ENCODE measurements around the gene CNDP2.

CNDP2 gene

GRCh38 chr18:74495581-74496507, at the start of gene CNDP2:
Gene CNDP2, plus strand, starts transcription at chr18:74496363. Its CDS starts 3,611 bp downstream, at chr18:74499974.
- CTCF ChIA-PET = interaction anchor here (0.9 to 6.6 kb wide), 6 partner anchors 56 to 432 kb away, joined by 3 to 173 read pairs (median 4); no protein-coding TSS in a partner anchor
- H3K9me3 Mint-ChIP-seq = no peaks in the 10 kb centered on the region
- peak; percentile 100 for DNase-seq

GRCh38 chr18:74446631-74447403, 49.3 kb upstream of the CNDP2 start:
- Mint-ChIP-seq H3K27ac (no peak overlapping the region), H3K4me3 (no peak overlapping the region), H3K4me1 (no peaks in the 10 kb centered on the region), H3K36me3 (no peaks in the 10 kb centered on the region), H3K27me3 (peaks cover 52% of the 10 kb centered on the region), H3K9me3 (no peaks in the 10 kb centered on the region)
- CTCF ChIA-PET = no interaction called here
- no peak for DNase-seq

More at GRCh38 chr18:74495581-74496507, at the start of gene CNDP2:
- Mint-ChIP-seq H3K36me3 (peaks cover 18% of the 10 kb centered on the region), H3K27me3 (peaks cover 23% of the 10 kb centered on the region), H3K4me1 (peaks cover 53% of the 10 kb centered on the region), H3K27ac (peak within 1 kb of the TSS; percentile 95), H3K4me3 (peak within 1 kb of the TSS; percentile 82)

GRCh38 chr18:74447404-74448152, 48.6 kb upstream of the CNDP2 start:
- no peaks in the 10 kb centered on the region for H3K4me1 Mint-ChIP-seq
- no peaks in the 10 kb centered on the region for H3K9me3 Mint-ChIP-seq
- H3K27me3 Mint-ChIP-seq = peaks cover 50% of the 10 kb centered on the region
- no peaks in the 10 kb centered on the region for H3K36me3 Mint-ChIP-seq
- H3K4me3 Mint-ChIP-seq = no peak overlapping the region
- no peak for DNase-seq
- H3K27ac Mint-ChIP-seq = no peak overlapping the region
- CTCF ChIA-PET = no interaction called here

GRCh38 chr18:74450626-74451025, 45.5 kb upstream of the CNDP2 start:
- no peak for DNase-seq
- Mint-ChIP-seq H3K27ac (no peak overlapping the region), H3K27me3 (peaks cover 51% of the 10 kb centered on the region), H3K36me3 (no peaks in the 10 kb centered on the region), H3K4me3 (no peak overlapping the region), H3K9me3 (no peaks in the 10 kb centered on the region), H3K4me1 (no peaks in the 10 kb centered on the region)
- CTCF ChIA-PET = interaction anchor here (1.2 kb wide), 1 partner anchor 97 kb away, joined by 3 read pairs; no protein-coding TSS in a partner anchor

GRCh38 chr18:74451148-74451547, 45.0 kb upstream of the CNDP2 start:
- CTCF ChIA-PET = interaction anchor here (1.2 kb wide), 1 partner anchor 98 kb away, joined by 3 read pairs; no protein-coding TSS in a partner anchor
- DNase-seq = no peak
- no peak overlapping the region for H3K27ac Mint-ChIP-seq
- no peaks in the 10 kb centered on the region for H3K36me3 Mint-ChIP-seq
- H3K4me1 Mint-ChIP-seq = no peaks in the 10 kb centered on the region
- H3K4me3 Mint-ChIP-seq = no peak overlapping the region
- H3K9me3 Mint-ChIP-seq = no peaks in the 10 kb centered on the region
- peaks cover 51% of the 10 kb centered on the region for H3K27me3 Mint-ChIP-seq

GRCh38 chr18:74453016-74453566, 43.1 kb upstream of the CNDP2 start:
- CTCF ChIA-PET = interaction anchor here (1.4 kb wide), 1 partner anchor 100 kb away, joined by 3 read pairs; no protein-coding TSS in a partner anchor
- peaks cover 1% of the 10 kb centered on the region for H3K36me3 Mint-ChIP-seq
- no peak overlapping the region for H3K4me3 Mint-ChIP-seq
- peaks cover 5% of the 10 kb centered on the region for H3K4me1 Mint-ChIP-seq
- DNase-seq = no peak
- peaks cover 60% of the 10 kb centered on the region for H3K27me3 Mint-ChIP-seq
- no peak overlapping the region for H3K27ac Mint-ChIP-seq
- no peaks in the 10 kb centered on the region for H3K9me3 Mint-ChIP-seq

- DNase-seq = no peak
- Mint-ChIP-seq H3K27me3 (peaks cover 66% of the 10 kb centered on the region), H3K9me3 (no peaks in the 10 kb centered on the region), H3K4me3 (no peak overlapping the region), H3K4me1 (peaks cover 7% of the 10 kb centered on the region), H3K27ac (no peak overlapping the region), H3K36me3 (peaks cover 1% of the 10 kb centered on the region)
- CTCF ChIA-PET = interaction anchor here (1.4 kb wide), 1 partner anchor 101 kb away, joined by 3 read pairs; no protein-coding TSS in a partner anchor
Observed at GRCh38 chr18:74453642-74454198, 42.4 kb upstream of the CNDP2 start.

- Mint-ChIP-seq H3K9me3 (no peaks in the 10 kb centered on the region), H3K27ac (no peak overlapping the region), H3K4me1 (peaks cover 7% of the 10 kb centered on the region), H3K36me3 (peaks cover 1% of the 10 kb centered on the region), H3K4me3 (no peak overlapping the region), H3K27me3 (peaks cover 72% of the 10 kb centered on the region)
- CTCF ChIA-PET = no interaction called here
- DNase-seq = no peak
Observed at GRCh38 chr18:74454279-74454751, 41.8 kb upstream of the CNDP2 start.

- Mint-ChIP-seq H3K36me3 (peaks cover 1% of the 10 kb centered on the region), H3K27ac (no peak overlapping the region), H3K4me1 (peaks cover 7% of the 10 kb centered on the region), H3K9me3 (no peaks in the 10 kb centered on the region), H3K27me3 (peaks cover 79% of the 10 kb centered on the region), H3K4me3 (no peak overlapping the region)
- CTCF ChIA-PET = interaction anchor here (1.5 kb wide), 2 partner anchors 102 to 113 kb away, joined by 3 to 4 read pairs; no protein-coding TSS in a partner anchor
- DNase-seq = no peak
Observed at GRCh38 chr18:74455386-74455785, 40.8 kb upstream of the CNDP2 start.

GRCh38 chr18:74456017-74456348, 40.2 kb upstream of the CNDP2 start:
- no peak for DNase-seq
- peaks cover 1% of the 10 kb centered on the region for H3K36me3 Mint-ChIP-seq
- H3K27ac Mint-ChIP-seq = no peak overlapping the region
- H3K27me3 Mint-ChIP-seq = peaks cover 77% of the 10 kb centered on the region
- peaks cover 7% of the 10 kb centered on the region for H3K4me1 Mint-ChIP-seq
- no peak overlapping the region for H3K4me3 Mint-ChIP-seq
- H3K9me3 Mint-ChIP-seq = no peaks in the 10 kb centered on the region
- CTCF ChIA-PET = interaction anchor here (1.3 to 1.5 kb wide), 3 partner anchors 37 to 113 kb away, joined by 3 to 4 read pairs (median 4); no protein-coding TSS in a partner anchor

- Mint-ChIP-seq H3K4me1 (peaks cover 7% of the 10 kb centered on the region), H3K27me3 (peaks cover 76% of the 10 kb centered on the region), H3K4me3 (peak overlapping the region; percentile 21), H3K27ac (no peak overlapping the region), H3K36me3 (peaks cover 1% of the 10 kb centered on the region), H3K9me3 (no peaks in the 10 kb centered on the region)
- CTCF ChIA-PET = interaction anchor here (1.3 to 1.5 kb wide), 3 partner anchors 37 to 114 kb away, joined by 3 to 4 read pairs (median 4); no protein-coding TSS in a partner anchor
- no peak for DNase-seq
Observed at GRCh38 chr18:74456349-74457042, 39.7 kb upstream of the CNDP2 start.

- Mint-ChIP-seq H3K4me1 (peaks cover 7% of the 10 kb centered on the region), H3K27me3 (peaks cover 73% of the 10 kb centered on the region), H3K9me3 (no peaks in the 10 kb centered on the region), H3K4me3 (peak within 1 kb of the TSS; percentile 63), H3K27ac (peak within 1 kb of the TSS; percentile 22), H3K36me3 (peaks cover 1% of the 10 kb centered on the region)
- CTCF ChIA-PET = interaction anchor here (1.3 kb wide), 1 partner anchor 36 kb away, joined by 4 read pairs; no protein-coding TSS in a partner anchor
- DNase-seq = no peak
Observed at GRCh38 chr18:74457043-74457724, 39.0 kb upstream of the CNDP2 start, which contains the start of gene DIPK1C. Gene DIPK1C, minus strand, starts transcription at chr18:74457308. Its CDS starts 49 bp downstream, at chr18:74457259.
